WTC11 (cell line): ENCODE data around the gene MTA2. TPM values are rescaled to one million over a fixed set of nuclear protein-coding genes. Genes with fewer than 3 reads are reported as not detected.

Source experiments
- ATAC-seq: fragments of 200-7000 bp; cut with Tn5 transposase; 2 replicates; pipeline ENCODE4 v1.10.0; 2021; ENCODE audit warnings: mild to moderate bottlenecking, moderate library complexity
- CTCF ChIA-PET: fragments of 300-600 bp; sonication (Branson Sonifier 250); formaldehyde crosslinking; loops from one replicate; lab custom pipeline; 2021; ENCODE audit warnings: antibody characterized with exemption; lab: Charles Lee
- POLR2A ChIA-PET: fragments of 350-600 bp; sonication (Branson Sonifier 250); formaldehyde crosslinking; loops from one replicate; lab custom pipeline; 2021; ENCODE audit warnings: antibody characterized with exemption; lab: Charles Lee
- DNase-seq: peaks from one replicate; pipeline ENCODE4 v3.0.0; 2021; ENCODE audit warnings: low spot score
- H3K27ac Mint-ChIP-seq: 2 replicates; pipeline ENCODE4 v1.8.0; 2021; ENCODE audit warnings: mixed read lengths
- H3K27me3 Mint-ChIP-seq: 2 replicates; pipeline ENCODE4 v1.8.0; 2021; ENCODE audit warnings: low read depth, mild to moderate bottlenecking, moderate library complexity, mixed read lengths
- H3K36me3 Mint-ChIP-seq: 2 replicates; pipeline ENCODE4 v1.8.0; 2021; ENCODE audit warnings: mixed read lengths
- H3K4me1 Mint-ChIP-seq: 2 replicates; pipeline ENCODE4 v1.8.0; 2022; ENCODE audit warnings: mixed read lengths
- H3K4me3 Mint-ChIP-seq: 2 replicates; pipeline ENCODE4 v1.8.0; 2021; ENCODE audit warnings: mild to moderate bottlenecking, moderate library complexity, mixed read lengths
- H3K9me3 Mint-ChIP-seq: 2 replicates; pipeline ENCODE4 v1.8.0; 2021; ENCODE audit warnings: mixed read lengths
- ATF3 ChIP-seq: sonication (generic); formaldehyde crosslinking; conservative IDR thresholded peaks from 2 replicates; pipeline ENCODE4 v1.8.1; 2022; ENCODE audit warnings: mild to moderate bottlenecking, missing genetic modification reagents
- CBFB ChIP-seq: sonication (generic); formaldehyde crosslinking; IDR thresholded peaks from 2 replicates; pipeline ENCODE4 v1.8.1; 2022; ENCODE audit warnings: mild to moderate bottlenecking, low read depth, missing genetic modification reagents
- CREB1 ChIP-seq: sonication (generic); formaldehyde crosslinking; IDR thresholded peaks from 2 replicates; pipeline ENCODE4 v1.8.0; 2023; ENCODE audit warnings: mild to moderate bottlenecking, missing genetic modification reagents
- CTCF ChIP-seq: fragments of 200-600 bp; IDR thresholded peaks from 2 replicates; pipeline ENCODE4 v1.8.0; 2022; ENCODE audit warnings: antibody characterized with exemption
- E2F5 ChIP-seq: sonication (generic); formaldehyde crosslinking; IDR thresholded peaks from 2 replicates; pipeline ENCODE4 v1.8.1; 2022; ENCODE audit warnings: mild to moderate bottlenecking, moderate library complexity, missing genetic modification reagents
- FOXJ3 ChIP-seq: sonication (generic); formaldehyde crosslinking; IDR thresholded peaks from 2 replicates; pipeline ENCODE4 v1.9.0; 2021; ENCODE audit warnings: missing genetic modification reagents, mild to moderate bottlenecking, borderline replicate concordance
- FOXP4 ChIP-seq: sonication (generic); formaldehyde crosslinking; IDR thresholded peaks from 2 replicates; pipeline ENCODE4 v1.8.0; 2022; ENCODE audit warnings: mild to moderate bottlenecking, missing genetic modification reagents
- IRF1 ChIP-seq: sonication (generic); formaldehyde crosslinking; IDR thresholded peaks from 2 replicates; pipeline ENCODE4 v1.8.0; 2023; ENCODE audit warnings: missing genetic modification reagents
- IRF2 ChIP-seq: sonication (generic); formaldehyde crosslinking; IDR thresholded peaks from 2 replicates; pipeline ENCODE4 v1.8.0; 2022; ENCODE audit warnings: low read depth, missing genetic modification reagents, borderline replicate concordance
- KAT7 ChIP-seq: sonication (generic); formaldehyde crosslinking; IDR thresholded peaks from 2 replicates; pipeline ENCODE4 v1.8.1; 2023; ENCODE audit warnings: missing genetic modification reagents, mild to moderate bottlenecking, borderline replicate concordance
- MYBL2 ChIP-seq: sonication (generic); formaldehyde crosslinking; IDR thresholded peaks from 2 replicates; pipeline ENCODE4 v1.8.1; 2023; ENCODE audit warnings: mild to moderate bottlenecking, moderate library complexity, missing genetic modification reagents
- NR2C2 ChIP-seq: sonication (generic); formaldehyde crosslinking; IDR thresholded peaks from 2 replicates; pipeline ENCODE4 v1.8.0; 2022; ENCODE audit warnings: mild to moderate bottlenecking, missing genetic modification reagents
- NR3C1 ChIP-seq: sonication (generic); formaldehyde crosslinking; conservative IDR thresholded peaks from 2 replicates; pipeline ENCODE4 v1.8.1; 2023; ENCODE audit warnings: low read depth, mild to moderate bottlenecking, missing genetic modification reagents
- PRRX2 ChIP-seq: fragments of 250-450 bp; sonication (Bioruptor Pico); IDR thresholded peaks from 2 replicates; pipeline ENCODE4 v1.8.0; 2021; ENCODE audit warnings: mild to moderate bottlenecking
- RORB ChIP-seq: fragments of 250-450 bp; sonication (Bioruptor Pico); IDR thresholded peaks from 2 replicates; pipeline ENCODE4 v1.9.0; 2021; ENCODE audit warnings: mild to moderate bottlenecking
- SP1 ChIP-seq: sonication (generic); formaldehyde crosslinking; conservative IDR thresholded peaks from 2 replicates; pipeline ENCODE4 v1.8.1; 2022; ENCODE audit warnings: missing genetic modification reagents
- STAT6 ChIP-seq: sonication (generic); formaldehyde crosslinking; conservative IDR thresholded peaks from 2 replicates; pipeline ENCODE4 v1.8.1; 2023; ENCODE audit warnings: mild to moderate bottlenecking, low read depth, missing genetic modification reagents, moderate library complexity
- TEAD1 ChIP-seq: sonication (generic); formaldehyde crosslinking; IDR thresholded peaks from 2 replicates; pipeline ENCODE4 v1.8.0; 2022; ENCODE audit warnings: mild to moderate bottlenecking, missing genetic modification reagents
- TEAD4 ChIP-seq: sonication (generic); formaldehyde crosslinking; IDR thresholded peaks from 2 replicates; pipeline ENCODE4 v1.8.0; 2022; ENCODE audit warnings: mild to moderate bottlenecking, missing genetic modification reagents
- TP53 ChIP-seq: sonication (generic); formaldehyde crosslinking; IDR thresholded peaks from 2 replicates; pipeline ENCODE4 v1.8.1; 2023; ENCODE audit warnings: mild to moderate bottlenecking, missing genetic modification reagents
- USF2 ChIP-seq: sonication (generic); formaldehyde crosslinking; IDR thresholded peaks from 2 replicates; pipeline ENCODE4 v1.8.1; 2023; ENCODE audit warnings: mild to moderate bottlenecking, missing genetic modification reagents, moderate library complexity
- ZBTB21 ChIP-seq: sonication (generic); formaldehyde crosslinking; IDR thresholded peaks from 2 replicates; pipeline ENCODE4 v1.8.1; 2023; ENCODE audit warnings: mild to moderate bottlenecking, missing genetic modification reagents, borderline replicate concordance
- ZNF121 ChIP-seq: sonication (generic); formaldehyde crosslinking; IDR thresholded peaks from 2 replicates; pipeline ENCODE4 v1.8.0; 2023; ENCODE audit warnings: missing genetic modification reagents
- ZNF138 ChIP-seq: sonication (generic); formaldehyde crosslinking; conservative IDR thresholded peaks from 2 replicates; pipeline ENCODE4 v1.8.1; 2022; ENCODE audit warnings: mild to moderate bottlenecking, moderate library complexity, missing genetic modification reagents
- ZNF423 ChIP-seq: fragments of 250-450 bp; sonication (Bioruptor Pico); IDR thresholded peaks from 2 replicates; pipeline ENCODE4 v2.1.2; 2022; ENCODE audit warnings: mild to moderate bottlenecking, moderate library complexity
- ZNF512 ChIP-seq: sonication (generic); formaldehyde crosslinking; IDR thresholded peaks from 2 replicates; pipeline ENCODE4 v1.8.1; 2022; ENCODE audit warnings: missing genetic modification reagents, borderline replicate concordance
- total RNA-seq: library from RNA; stranded (reverse); gene quantifications from 3 replicates; pipeline ENCODE4 v1.2.3, GENCODE V29; 2021

MTA2 gene
- total RNA-seq, 1 experiment from 2014 or later: 115 TPM

GRCh38 chr11:62621567-62622470 lies 20.2 kb upstream of the MTA2 start, which contains the start of gene B3GAT3:
B3GAT3 (minus strand) TSS chr11:62621986; CDS start chr11:62621947, 39 bp downstream.
- Mint-ChIP-seq H3K27me3 (no peaks in the 10 kb centered on the region), H3K27ac (peak within 1 kb of the TSS; percentile 93), H3K36me3 (peaks cover 19% of the 10 kb centered on the region), H3K4me1 (peaks cover 16% of the 10 kb centered on the region), H3K4me3 (peak within 1 kb of the TSS; percentile 97), H3K9me3 (no peaks in the 10 kb centered on the region)
- POLR2A ChIA-PET: interaction anchor here (0.6 to 3.0 kb wide), 22 partner anchors 9 to 240 kb away, joined by 3 to 37 read pairs (median 6); partner anchors contain the start of genes BSCL2, C11orf98, CSKMT and EEF1G
- CTCF ChIA-PET: interaction anchor here (0.6 to 4.5 kb wide), 21 partner anchors 10 to 227 kb away, joined by 3 to 51 read pairs (median 4); partner anchors contain the start of genes BSCL2, C11orf98, EEF1G and EML3
- peak; percentile 97 for ATAC-seq
- DNase-seq: peak; percentile 99
- TF ChIP-seq MYBL2: no peak
- no peak for TF ChIP-seq IRF2
- 0 out of 2 replicates have a peak, but pooled peaks have one; percentile 43 for TF ChIP-seq NR3C1
- TF ChIP-seq PRRX2 (CRISPR knock-in tag): no peak
- TF ChIP-seq ZNF138 (CRISPR knock-in tag): no peak
- no peak for TF ChIP-seq ZNF512 (CRISPR knock-in tag)
- no peak for TF ChIP-seq TP53
- TF ChIP-seq USF2 (CRISPR knock-in tag): peak; percentile 83
- TF ChIP-seq ZNF423 (CRISPR knock-in tag): 0 out of 2 replicates have a peak, but pooled peaks have one; percentile 13
- no peak for TF ChIP-seq RORB (CRISPR knock-in tag)
- peak; percentile 84 for TF ChIP-seq FOXP4 (CRISPR knock-in tag)
- no peak for TF ChIP-seq KAT7 (CRISPR knock-in tag)
- TF ChIP-seq CBFB (CRISPR knock-in tag): no peak
- peak; percentile 69; the same call in 1 of the 2 replicates for TF ChIP-seq TEAD1 (CRISPR knock-in tag)
- TF ChIP-seq SP1 (CRISPR knock-in tag): peak; percentile 96
- no peak for TF ChIP-seq IRF1 (CRISPR knock-in tag)
- TF ChIP-seq STAT6 (CRISPR knock-in tag): no peak
- TF ChIP-seq FOXJ3 (CRISPR knock-in tag): no peak
- TF ChIP-seq ZNF121 (CRISPR knock-in tag): no peak
- TF ChIP-seq ZBTB21 (CRISPR knock-in tag): no peak
- no peak for TF ChIP-seq CTCF
- peak; percentile 93 for TF ChIP-seq E2F5
- TF ChIP-seq CREB1 (CRISPR knock-in tag): 0 out of 2 replicates have a peak, but pooled peaks have one; percentile 57
- no peak for TF ChIP-seq TEAD4
- TF ChIP-seq ATF3 (CRISPR knock-in tag): no peak
- TF ChIP-seq NR2C2 (CRISPR knock-in tag): no peak
